ENCODE data around the gene CDKAL1. TPM values are rescaled to one million over a fixed set of nuclear protein-coding genes. Genes with fewer than 3 reads are reported as not detected.

CDKAL1 gene
- total and polyA plus RNA-seq, 8 donors, result 3.4 to 36.7 (median 10.4) TPM

DNA sequence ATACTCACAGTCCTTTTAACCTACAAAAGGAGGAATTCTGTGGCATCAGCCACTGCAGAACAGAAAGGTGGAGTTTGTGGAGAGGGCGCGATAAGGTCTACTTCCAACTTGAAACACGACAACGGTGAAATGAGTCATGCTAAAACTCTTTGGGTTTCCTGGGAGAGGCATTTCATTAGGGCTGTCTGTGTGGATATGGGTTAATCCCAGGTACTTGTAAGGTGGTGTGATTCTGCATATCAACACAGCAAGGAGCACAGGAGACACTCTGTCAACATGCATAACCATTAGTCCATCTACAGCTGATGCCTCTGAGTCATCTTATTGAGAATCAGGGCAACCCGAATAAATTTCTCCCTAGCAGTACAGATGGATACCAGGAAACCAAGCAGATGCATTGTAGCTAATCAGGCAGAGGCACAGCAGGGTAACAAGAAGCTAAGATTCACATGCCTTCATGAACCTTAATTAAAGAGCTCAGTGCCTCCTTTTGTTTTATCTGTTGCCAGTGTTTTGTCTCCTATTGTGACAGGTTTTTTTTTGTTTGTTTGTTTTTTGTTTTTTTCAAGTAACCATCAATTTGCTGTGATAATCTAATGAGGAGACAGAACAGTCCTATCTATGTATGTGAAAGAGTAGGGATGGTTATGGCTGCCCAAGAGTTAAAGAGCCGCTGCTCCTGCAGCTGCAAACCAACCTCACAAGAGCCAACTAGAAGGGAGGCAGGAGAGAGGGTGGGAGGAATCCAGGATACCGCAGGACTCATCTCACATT, 743.5 kb downstream of the CDKAL1 start:
- H3K27ac ChIP-seq, result no peak overlapping the region
- DNase-seq, result peak in 1 of 2 donors; percentile 12
- intact Hi-C loops (cut with DNase I; ENCODE audit: low total_unique reads), result no loop called here
- H3K4me1 ChIP-seq, result no peaks in the 10 kb centered on the region
- no peaks in the 10 kb centered on the region for H3K27me3 ChIP-seq
- TF ChIP-seq POLR2A (IDR thresholded peaks at IDR 0.05) (no peak), POLR2AphosphoS5 (IDR thresholded peaks at IDR 0.05) (no peak), EP300 (IDR thresholded peaks at IDR 0.05) (no peak)
- TF ChIP-seq, protein P1, sequence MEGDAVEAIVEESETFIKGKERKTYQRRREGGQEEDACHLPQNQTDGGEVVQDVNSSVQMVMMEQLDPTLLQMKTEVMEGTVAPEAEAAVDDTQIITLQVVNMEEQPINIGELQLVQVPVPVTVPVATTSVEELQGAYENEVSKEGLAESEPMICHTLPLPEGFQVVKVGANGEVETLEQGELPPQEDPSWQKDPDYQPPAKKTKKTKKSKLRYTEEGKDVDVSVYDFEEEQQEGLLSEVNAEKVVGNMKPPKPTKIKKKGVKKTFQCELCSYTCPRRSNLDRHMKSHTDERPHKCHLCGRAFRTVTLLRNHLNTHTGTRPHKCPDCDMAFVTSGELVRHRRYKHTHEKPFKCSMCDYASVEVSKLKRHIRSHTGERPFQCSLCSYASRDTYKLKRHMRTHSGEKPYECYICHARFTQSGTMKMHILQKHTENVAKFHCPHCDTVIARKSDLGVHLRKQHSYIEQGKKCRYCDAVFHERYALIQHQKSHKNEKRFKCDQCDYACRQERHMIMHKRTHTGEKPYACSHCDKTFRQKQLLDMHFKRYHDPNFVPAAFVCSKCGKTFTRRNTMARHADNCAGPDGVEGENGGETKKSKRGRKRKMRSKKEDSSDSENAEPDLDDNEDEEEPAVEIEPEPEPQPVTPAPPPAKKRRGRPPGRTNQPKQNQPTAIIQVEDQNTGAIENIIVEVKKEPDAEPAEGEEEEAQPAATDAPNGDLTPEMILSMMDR (IDR thresholded peaks at IDR 0.05), result no peak
- no peak overlapping the region for H3K4me3 ChIP-seq
- H3K9me3 ChIP-seq, result peaks cover 0 to 8% (median 3%) of the 10 kb centered on the region in 4 donors
- WGBS, 5 donors, result 69 to 81% (median 76%) methylated on average over 7 of the region's 7 CpGs
- H3K36me3 ChIP-seq, result no peaks in the 10 kb centered on the region

DNA sequence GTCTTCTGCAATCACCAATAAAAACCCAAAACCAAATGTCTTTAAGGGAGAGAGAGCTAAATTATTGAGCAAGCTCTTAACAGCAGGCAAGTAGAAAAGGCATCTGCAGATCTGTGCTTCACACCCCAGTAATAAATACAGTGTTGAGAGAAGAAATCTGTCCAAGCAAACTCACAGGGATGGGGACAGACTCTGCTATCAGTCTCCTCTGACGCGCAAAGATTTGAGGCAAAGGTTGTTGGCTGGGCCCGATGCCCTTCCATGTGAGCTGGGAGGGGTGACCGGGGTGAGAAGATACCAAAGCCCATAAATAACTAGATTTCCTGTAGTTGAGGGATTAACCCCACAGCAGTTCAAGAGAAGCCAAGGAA, 744.1 kb downstream of the CDKAL1 start:
- no peak for TF ChIP-seq EP300 (IDR thresholded peaks at IDR 0.05)
- TF ChIP-seq POLR2AphosphoS5 (IDR thresholded peaks at IDR 0.05), result no peak
- no peak for TF ChIP-seq POLR2A (IDR thresholded peaks at IDR 0.05)
- TF ChIP-seq, protein P1 (IDR thresholded peaks at IDR 0.05), result no peak
- Histone ChIP-seq H3K27ac (no peak overlapping the region), H3K27me3 (no peaks in the 10 kb centered on the region), H3K4me1 (no peaks in the 10 kb centered on the region), H3K4me3 (no peak overlapping the region), H3K36me3 (no peaks in the 10 kb centered on the region), H3K9me3 (peaks cover 0 to 2% (median under 1%) of the 10 kb centered on the region in 4 donors)
- peak in 1 of 2 donors; percentile 15 for DNase-seq
- intact Hi-C loops (cut with DNase I; ENCODE audit: low total_unique reads), result no loop called here
- 57 to 72% (median 63%) methylated on average over 4 of the region's 4 CpGs for WGBS, 5 donors

DNA sequence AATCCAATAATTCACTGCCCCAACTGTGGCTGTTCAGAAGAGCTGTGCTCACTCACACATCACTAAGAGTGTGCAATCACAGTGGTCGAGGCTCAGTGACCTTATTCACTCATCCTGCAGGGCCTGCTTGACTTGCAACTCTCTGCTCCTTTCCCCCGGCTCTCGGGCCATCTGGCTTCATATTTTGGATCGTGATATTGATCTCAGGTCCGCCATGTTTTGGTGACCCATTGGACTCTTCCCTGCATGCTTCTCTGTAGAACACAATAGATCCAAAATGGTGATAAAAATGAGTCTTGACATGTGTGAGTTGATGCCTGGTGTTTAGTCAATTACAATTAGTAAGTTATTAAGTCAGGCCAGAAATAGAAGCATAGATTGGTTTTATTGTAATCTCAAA, 745.4 kb downstream of the CDKAL1 start:
- Histone ChIP-seq H3K27me3 (no peaks in the 10 kb centered on the region), H3K9me3 (no peaks in the 10 kb centered on the region), H3K4me3 (no peak overlapping the region), H3K4me1 (no peaks in the 10 kb centered on the region), H3K36me3 (no peaks in the 10 kb centered on the region), H3K27ac (no peak overlapping the region)
- intact Hi-C loops (cut with DNase I; ENCODE audit: low total_unique reads), result no loop called here
- 93 to 95% (median 94%) methylated on average over 5 of the region's 5 CpGs for WGBS, 5 donors
- DNase-seq, result no peak
- no peak for TF ChIP-seq POLR2AphosphoS5 (IDR thresholded peaks at IDR 0.05)
- no peak for TF ChIP-seq EP300 (IDR thresholded peaks at IDR 0.05)
- no peak for TF ChIP-seq POLR2A (IDR thresholded peaks at IDR 0.05)
- TF ChIP-seq, protein P1 (IDR thresholded peaks at IDR 0.05), result no peak

DNA sequence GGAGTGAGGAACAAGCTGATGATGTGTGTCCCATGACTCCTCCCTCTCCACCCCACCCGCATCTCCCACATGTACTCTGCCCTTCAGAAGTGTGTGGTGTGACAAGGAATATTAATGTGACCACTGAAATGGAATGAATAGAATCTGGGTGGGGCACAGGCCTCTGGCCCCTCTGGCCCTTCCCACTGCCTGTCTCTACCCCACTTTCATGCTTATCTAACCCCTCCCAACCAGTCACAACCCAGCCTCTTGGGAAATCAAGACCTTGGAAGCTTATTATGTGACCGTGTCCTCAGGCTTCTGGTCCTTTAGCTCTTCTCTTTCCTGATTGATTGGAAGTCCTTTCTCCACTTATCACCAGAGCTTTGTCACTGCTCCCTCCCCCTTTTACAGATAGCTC, 747.1 kb downstream of the CDKAL1 start:
- DNase-seq, result peak in 1 of 2 donors; percentile 48
- Histone ChIP-seq H3K36me3 (no peaks in the 10 kb centered on the region), H3K27me3 (no peaks in the 10 kb centered on the region), H3K27ac (no peak overlapping the region), H3K4me1 (no peaks in the 10 kb centered on the region), H3K4me3 (no peak overlapping the region), H3K9me3 (no peaks in the 10 kb centered on the region)
- no peak for TF ChIP-seq POLR2AphosphoS5 (IDR thresholded peaks at IDR 0.05)
- intact Hi-C loops (cut with DNase I; ENCODE audit: low total_unique reads), result no loop called here
- WGBS, 5 donors, result 64 to 82% (median 75%) methylated on average over 2 of the region's 2 CpGs

Small RNA genes within 50 kb of the gene (small RNA-seq; reads per million reads assigned to genes)
- gene RF00019 (0 reads per million in 4 donors), gene RNU6-150P (0 reads per million in 4 donors)

Other genes with a start within 250 kb of the CDKAL1 start
- gene E2F3, start 132.6 kb upstream of the CDKAL1 start, total RNA-seq, result 10 to 100 TPM in 2 of 5 donors, 1 to 10 TPM in 2, under 1 TPM in 1; 0.58 to 11.6 (median 6.4) TPM
- 1 to 10 TPM; 1.4 to 3.1 (median 2.6) TPM for gene E2F3, start 132.6 kb upstream of the CDKAL1 start, polyA plus RNA-seq